Measurements from ENCODE around the gene USP6. TPM values are rescaled to one million over a fixed set of nuclear protein-coding genes. Genes with fewer than 3 reads are reported as not detected.
"Not testable (repeated sequence)": the region's sequence is repeated elsewhere in the genome, so short reads cannot be mapped to it uniquely, and the experiment has no call there.

Gene USP6
- total RNA-seq, 1 donor from 2014 or later: 4.7 TPM

- DNase-seq: no peak
- H3K4me1 Mint-ChIP-seq (ENCODE audit: low read depth, unreplicated experiment): no peaks in the 10 kb centered on the region
- H3K36me3 Mint-ChIP-seq (ENCODE audit: unreplicated experiment): peaks cover 7% of the 10 kb centered on the region
- H3K9me3 Mint-ChIP-seq (ENCODE audit: unreplicated experiment): peaks cover 5% of the 10 kb centered on the region
- H3K4me3 Mint-ChIP-seq (ENCODE audit: unreplicated experiment): peak overlapping the region; percentile 34
- H3K27ac Mint-ChIP-seq (ENCODE audit: unreplicated experiment): no peak overlapping the region
- H3K27me3 Mint-ChIP-seq (ENCODE audit: unreplicated experiment): peaks cover 15% of the 10 kb centered on the region
- TF ChIP-seq CTCF (IDR thresholded peaks at IDR 0.05; ENCODE audit: partially characterized antibody, unreplicated experiment): no peak
Observed at GRCh38 chr17:5118219-5118618, 2.4 kb downstream of the USP6 start.

GRCh38 chr17:5120036-5120435, 4.2 kb downstream of the USP6 start:
- Mint-ChIP-seq H3K9me3 (ENCODE audit: unreplicated experiment) (peaks cover 5% of the 10 kb centered on the region), H3K27me3 (ENCODE audit: unreplicated experiment) (peaks cover 16% of the 10 kb centered on the region), H3K4me3 (ENCODE audit: unreplicated experiment) (no peak overlapping the region), H3K27ac (ENCODE audit: unreplicated experiment) (no peak overlapping the region), H3K36me3 (ENCODE audit: unreplicated experiment) (peaks cover 7% of the 10 kb centered on the region), H3K4me1 (ENCODE audit: low read depth, unreplicated experiment) (peaks cover 4% of the 10 kb centered on the region)
- no peak for TF ChIP-seq CTCF (IDR thresholded peaks at IDR 0.05; ENCODE audit: partially characterized antibody, unreplicated experiment)
- DNase-seq: no peak

- H3K27ac Mint-ChIP-seq (ENCODE audit: unreplicated experiment); H3K4me1 Mint-ChIP-seq (ENCODE audit: low read depth, unreplicated experiment); H3K4me3 Mint-ChIP-seq (ENCODE audit: unreplicated experiment); DNase-seq; H3K36me3 Mint-ChIP-seq (ENCODE audit: unreplicated experiment); H3K9me3 Mint-ChIP-seq (ENCODE audit: unreplicated experiment): not testable (repeated sequence)
- H3K27me3 Mint-ChIP-seq (ENCODE audit: unreplicated experiment): peaks cover 16% of the 10 kb centered on the region
Observed at GRCh38 chr17:5120436-5121185, 4.8 kb downstream of the USP6 start.

GRCh38 chr17:5121186-5121841, 5.5 kb downstream of the USP6 start:
- Mint-ChIP-seq H3K4me3 (ENCODE audit: unreplicated experiment) (peak overlapping the region; percentile 50), H3K27ac (ENCODE audit: unreplicated experiment) (no peak overlapping the region), H3K27me3 (ENCODE audit: unreplicated experiment) (peaks cover 16% of the 10 kb centered on the region), H3K36me3 (ENCODE audit: unreplicated experiment) (peaks cover 7% of the 10 kb centered on the region), H3K4me1 (ENCODE audit: low read depth, unreplicated experiment) (peaks cover 4% of the 10 kb centered on the region), H3K9me3 (ENCODE audit: unreplicated experiment) (peaks cover 5% of the 10 kb centered on the region)
- no peak for DNase-seq
- no peak for TF ChIP-seq CTCF (IDR thresholded peaks at IDR 0.05; ENCODE audit: partially characterized antibody, unreplicated experiment)

GRCh38 chr17:5122056-5122455, 6.2 kb downstream of the USP6 start:
- H3K27ac Mint-ChIP-seq (ENCODE audit: unreplicated experiment); DNase-seq; H3K4me3 Mint-ChIP-seq (ENCODE audit: unreplicated experiment); H3K4me1 Mint-ChIP-seq (ENCODE audit: low read depth, unreplicated experiment); H3K36me3 Mint-ChIP-seq (ENCODE audit: unreplicated experiment); H3K9me3 Mint-ChIP-seq (ENCODE audit: unreplicated experiment): not testable (repeated sequence)
- H3K27me3 Mint-ChIP-seq (ENCODE audit: unreplicated experiment): peaks cover 17% of the 10 kb centered on the region

Measured in glutamatergic neuron (in vitro differentiated cells).